ENCODE results near the gene TTC39A. TPM values are rescaled to one million over a fixed set of nuclear protein-coding genes. Genes with fewer than 3 reads are reported as not detected.

The TTC39A gene
- total and polyA plus RNA-seq, 12 donors: 4.7 to 44.8 (median 15.7) TPM

DNA sequence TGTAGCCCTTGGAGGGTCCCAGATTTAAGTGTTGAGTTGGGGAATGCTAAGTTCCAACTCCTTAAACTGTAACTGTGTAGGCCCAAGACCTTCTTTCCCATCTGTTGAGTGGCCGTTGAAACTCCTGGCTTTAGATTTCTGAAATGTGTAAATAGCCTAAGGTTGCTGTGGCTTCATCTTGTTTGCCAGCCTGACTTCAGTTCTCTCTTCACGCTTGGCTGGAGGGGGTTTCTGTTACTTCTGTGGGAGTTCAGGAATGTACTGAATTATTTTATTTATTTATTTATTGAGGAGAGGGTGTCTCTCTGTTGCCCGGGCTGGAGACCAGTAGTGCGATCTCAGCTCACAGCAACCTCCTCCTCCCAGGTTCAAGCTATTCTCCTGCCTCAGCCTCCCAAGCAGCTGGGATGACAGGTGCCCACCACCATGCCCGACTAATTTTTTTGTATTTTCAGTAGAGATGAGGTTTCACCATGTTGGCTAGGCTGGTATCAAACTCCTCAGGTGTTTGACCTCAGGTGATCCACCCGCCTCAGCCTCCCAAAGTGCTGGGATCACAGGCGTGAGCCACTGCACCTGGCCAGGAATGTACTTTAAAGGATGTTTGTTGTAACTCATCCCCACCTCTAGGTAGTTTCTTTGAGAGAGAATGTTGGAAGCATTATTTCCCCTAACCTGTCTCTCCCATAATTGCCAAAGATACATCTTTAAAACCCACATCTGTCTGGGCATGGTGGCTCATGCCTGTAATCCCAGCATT is 5.9 kb downstream of the TTC39A start:
- H3K4me1 ChIP-seq (replicated peaks in 1 of 2): peaks cover 0 to 3% of the 10 kb centered on the region in 2 donors
- H3K36me3 ChIP-seq (replicated peaks in 1 of 2): no peaks in the 10 kb centered on the region
- H3K27ac ChIP-seq: no peak overlapping the region
- no peak for TF ChIP-seq POLR2A (IDR thresholded peaks at IDR 0.05)
- TF ChIP-seq, protein P1, sequence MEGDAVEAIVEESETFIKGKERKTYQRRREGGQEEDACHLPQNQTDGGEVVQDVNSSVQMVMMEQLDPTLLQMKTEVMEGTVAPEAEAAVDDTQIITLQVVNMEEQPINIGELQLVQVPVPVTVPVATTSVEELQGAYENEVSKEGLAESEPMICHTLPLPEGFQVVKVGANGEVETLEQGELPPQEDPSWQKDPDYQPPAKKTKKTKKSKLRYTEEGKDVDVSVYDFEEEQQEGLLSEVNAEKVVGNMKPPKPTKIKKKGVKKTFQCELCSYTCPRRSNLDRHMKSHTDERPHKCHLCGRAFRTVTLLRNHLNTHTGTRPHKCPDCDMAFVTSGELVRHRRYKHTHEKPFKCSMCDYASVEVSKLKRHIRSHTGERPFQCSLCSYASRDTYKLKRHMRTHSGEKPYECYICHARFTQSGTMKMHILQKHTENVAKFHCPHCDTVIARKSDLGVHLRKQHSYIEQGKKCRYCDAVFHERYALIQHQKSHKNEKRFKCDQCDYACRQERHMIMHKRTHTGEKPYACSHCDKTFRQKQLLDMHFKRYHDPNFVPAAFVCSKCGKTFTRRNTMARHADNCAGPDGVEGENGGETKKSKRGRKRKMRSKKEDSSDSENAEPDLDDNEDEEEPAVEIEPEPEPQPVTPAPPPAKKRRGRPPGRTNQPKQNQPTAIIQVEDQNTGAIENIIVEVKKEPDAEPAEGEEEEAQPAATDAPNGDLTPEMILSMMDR (IDR thresholded peaks at IDR 0.05): no peak
- H3K4me3 ChIP-seq: no peak overlapping the region
- H3K27me3 ChIP-seq: no peaks in the 10 kb centered on the region
- H3K9me3 ChIP-seq (replicated peaks in 1 of 3): no peaks in the 10 kb centered on the region
- intact Hi-C loops (cut with DNase I): no loop called here
- DNase-seq: no peak
- 92 to 95% (median 92%) methylated on average over 7 of the region's 7 CpGs for WGBS, 4 donors

DNA sequence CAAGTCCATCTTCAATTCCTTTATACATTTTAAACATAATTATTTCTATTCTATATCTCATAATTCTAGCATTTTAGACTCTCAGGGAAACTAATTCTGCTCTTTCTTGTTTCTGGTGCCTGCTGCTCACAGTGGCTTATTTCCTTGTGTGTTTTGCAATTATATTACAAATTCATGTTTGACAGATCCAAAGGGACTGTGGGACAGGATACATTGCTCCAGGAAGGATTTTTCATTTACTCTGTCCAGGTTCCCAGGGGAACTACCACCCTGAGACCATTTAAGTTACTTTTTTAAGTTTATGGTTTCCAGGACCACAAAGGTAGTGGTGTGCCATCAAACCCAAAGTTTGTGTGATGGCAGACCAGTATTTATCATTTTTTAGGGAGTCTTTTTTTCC is 6.6 kb downstream of the TTC39A start:
- no peak for DNase-seq
- H3K4me3 ChIP-seq: no peak overlapping the region
- no peaks in the 10 kb centered on the region for H3K27me3 ChIP-seq
- TF ChIP-seq, protein P1 (IDR thresholded peaks at IDR 0.05): no peak
- TF ChIP-seq POLR2A (IDR thresholded peaks at IDR 0.05): no peak
- H3K27ac ChIP-seq: no peak overlapping the region
- H3K4me1 ChIP-seq (replicated peaks in 1 of 2): no peaks in the 10 kb centered on the region
- intact Hi-C loops (cut with DNase I): no loop called here
- H3K9me3 ChIP-seq (replicated peaks in 1 of 3): no peaks in the 10 kb centered on the region
- no peaks in the 10 kb centered on the region for H3K36me3 ChIP-seq (replicated peaks in 1 of 2)

DNA sequence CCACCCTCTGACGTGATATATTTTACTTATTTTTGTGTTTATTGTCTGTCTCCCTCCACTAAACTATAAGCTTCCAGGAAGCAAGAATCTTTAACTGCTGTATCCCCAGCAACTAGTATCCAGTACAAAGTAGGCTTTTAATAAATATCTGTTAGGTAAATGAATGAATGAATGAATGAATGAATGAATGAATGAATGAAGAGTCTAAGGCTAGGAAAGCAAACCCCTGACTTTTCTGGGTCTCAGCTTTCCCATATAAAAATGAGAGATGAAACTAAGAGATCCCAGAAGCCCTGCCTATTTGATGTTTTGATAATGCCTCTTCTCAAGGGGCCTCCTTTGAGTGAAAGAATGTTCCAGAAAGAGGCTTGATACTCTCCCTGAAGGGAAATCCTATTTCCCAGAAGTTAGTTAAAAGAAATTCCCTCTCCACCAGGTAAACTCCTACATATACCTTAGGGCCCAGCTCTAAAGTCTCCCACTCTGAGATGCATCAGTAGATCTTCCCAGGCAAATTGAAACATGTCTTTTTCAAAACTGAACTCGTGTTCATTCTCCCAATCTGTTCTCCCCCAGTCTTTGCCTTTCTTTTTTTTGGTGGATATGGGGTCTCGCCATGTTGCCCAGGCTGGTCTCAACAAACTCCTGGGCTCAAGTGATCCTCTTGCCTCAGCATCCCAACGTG is 7.8 kb downstream of the TTC39A start:
- Histone ChIP-seq H3K27me3 (no peaks in the 10 kb centered on the region), H3K36me3 (replicated peaks in 1 of 2) (no peaks in the 10 kb centered on the region), H3K4me1 (replicated peaks in 1 of 2) (no peaks in the 10 kb centered on the region), H3K27ac (no peak overlapping the region), H3K4me3 (no peak overlapping the region), H3K9me3 (replicated peaks in 1 of 3) (no peaks in the 10 kb centered on the region)
- 88 to 91% (median 90%) methylated on average over 4 of the region's 4 CpGs for WGBS, 4 donors
- intact Hi-C loops (cut with DNase I): no loop called here
- no peak for DNase-seq
- TF ChIP-seq, protein P1 (IDR thresholded peaks at IDR 0.05): no peak
- no peak for TF ChIP-seq POLR2A (IDR thresholded peaks at IDR 0.05)

DNA sequence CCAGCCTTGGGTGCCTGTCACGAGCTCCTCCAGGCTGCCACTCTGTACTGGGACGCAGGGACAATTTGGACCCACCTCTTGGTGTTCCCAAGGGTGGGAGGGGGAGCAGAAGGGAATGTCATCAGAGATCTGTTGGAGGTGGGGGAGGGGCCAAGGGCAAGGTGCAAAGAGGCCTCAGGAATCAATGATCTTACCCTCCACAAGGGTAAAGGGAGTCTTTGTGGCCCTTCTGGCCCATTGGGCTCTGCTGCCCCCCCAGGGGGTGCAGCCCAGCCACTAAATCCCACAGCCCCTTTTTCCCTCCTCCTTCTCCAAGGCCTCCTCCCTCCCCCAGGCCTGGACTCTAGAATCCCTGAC is 8.5 kb downstream of the TTC39A start:
- no peaks in the 10 kb centered on the region for H3K9me3 ChIP-seq (replicated peaks in 1 of 3)
- no peaks in the 10 kb centered on the region for H3K36me3 ChIP-seq (replicated peaks in 1 of 2)
- H3K4me3 ChIP-seq: no peak overlapping the region
- no peak for DNase-seq
- no peaks in the 10 kb centered on the region for H3K27me3 ChIP-seq
- H3K4me1 ChIP-seq (replicated peaks in 1 of 2): no peaks in the 10 kb centered on the region
- 94 to 100% (median 99%) methylated on average over 1 to 2 of the region's 2 CpGs for WGBS, 4 donors
- intact Hi-C loops (cut with DNase I): no loop called here
- H3K27ac ChIP-seq: no peak overlapping the region
- TF ChIP-seq, protein P1 (IDR thresholded peaks at IDR 0.05): no peak
- no peak for TF ChIP-seq POLR2A (IDR thresholded peaks at IDR 0.05)

Data from adrenal gland (tissue), 12 donors.